Epithelial cell of prostate (primary cell): ENCODE data around the gene TRIM6.
"Not testable (repeated sequence)": the region's sequence is repeated elsewhere in the genome, so short reads cannot be mapped to it uniquely, and the experiment has no call there.

Experiments used
- DNase-seq: peaks from one replicate; pipeline ENCODE4 v3.0.0-alpha.2; 2011; ENCODE audit warnings: low read depth, low spot score
- H3K27ac ChIP-seq: fragments of 450-650 bp; 2 replicates; pipeline ENCODE4 v1.5.1; 2017; ENCODE audit warnings: mild to moderate bottlenecking

TRIM6 gene, protein sequence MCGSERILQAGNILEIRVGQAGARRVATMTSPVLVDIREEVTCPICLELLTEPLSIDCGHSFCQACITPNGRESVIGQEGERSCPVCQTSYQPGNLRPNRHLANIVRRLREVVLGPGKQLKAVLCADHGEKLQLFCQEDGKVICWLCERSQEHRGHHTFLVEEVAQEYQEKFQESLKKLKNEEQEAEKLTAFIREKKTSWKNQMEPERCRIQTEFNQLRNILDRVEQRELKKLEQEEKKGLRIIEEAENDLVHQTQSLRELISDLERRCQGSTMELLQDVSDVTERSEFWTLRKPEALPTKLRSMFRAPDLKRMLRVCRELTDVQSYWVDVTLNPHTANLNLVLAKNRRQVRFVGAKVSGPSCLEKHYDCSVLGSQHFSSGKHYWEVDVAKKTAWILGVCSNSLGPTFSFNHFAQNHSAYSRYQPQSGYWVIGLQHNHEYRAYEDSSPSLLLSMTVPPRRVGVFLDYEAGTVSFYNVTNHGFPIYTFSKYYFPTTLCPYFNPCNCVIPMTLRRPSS

DNA sequence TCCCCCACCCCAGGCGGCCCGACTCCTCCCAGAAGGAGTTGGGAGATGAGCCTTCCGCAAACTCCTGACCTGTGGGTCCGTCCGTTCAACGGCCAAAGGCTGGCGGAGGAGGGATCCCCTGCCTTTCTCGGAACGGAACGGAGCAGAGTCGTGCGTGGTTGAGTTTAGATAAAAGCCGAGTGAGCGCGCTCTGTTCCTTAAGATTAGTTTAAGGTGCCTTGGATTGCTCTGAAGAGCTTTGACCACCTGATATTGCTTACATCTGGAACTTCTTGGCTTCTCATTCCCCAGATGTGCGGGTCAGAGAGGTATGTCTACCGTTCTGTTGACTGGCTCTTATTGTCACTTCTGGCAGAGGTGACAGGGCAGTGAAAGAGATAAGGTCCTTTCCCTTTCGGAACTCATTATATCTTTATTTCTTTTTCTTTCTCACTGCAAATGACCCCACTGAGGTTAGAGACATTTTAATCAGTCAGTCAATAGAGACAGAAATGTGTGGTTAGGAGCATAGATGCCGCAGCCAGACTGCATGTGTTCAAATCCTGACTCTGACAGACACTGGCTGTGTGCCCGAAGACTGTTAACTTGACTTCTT lies at the start of gene TRIM6:
TRIM6 (plus strand) TSS at position 31 of the 595 bp plus-strand sequence; CDS start at position 292, 261 bp downstream.
- DNase-seq: no peak
- H3K27ac ChIP-seq: peak within 1 kb of the TSS; percentile 68

DNA sequence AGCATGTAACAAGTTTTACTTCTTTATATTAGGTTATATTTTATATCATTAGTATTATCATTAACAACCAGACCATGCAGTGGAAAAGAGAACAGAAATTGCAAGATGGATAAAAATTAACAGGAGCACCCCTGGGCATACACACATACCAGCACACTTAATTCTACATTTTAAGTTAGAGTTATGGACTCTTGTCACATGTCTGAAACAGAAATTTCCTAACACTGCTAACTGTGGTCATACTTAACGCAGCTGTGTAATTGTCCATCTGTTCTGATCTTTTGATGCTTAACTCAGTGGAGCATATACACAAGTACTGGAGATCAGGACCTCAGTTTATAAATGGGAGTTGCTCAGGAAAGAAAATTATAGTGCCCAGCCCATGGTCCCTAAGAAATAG lies 48.5 kb upstream of the TRIM6 start:
- H3K27ac ChIP-seq: no peak overlapping the region
- no peak for DNase-seq

DNA sequence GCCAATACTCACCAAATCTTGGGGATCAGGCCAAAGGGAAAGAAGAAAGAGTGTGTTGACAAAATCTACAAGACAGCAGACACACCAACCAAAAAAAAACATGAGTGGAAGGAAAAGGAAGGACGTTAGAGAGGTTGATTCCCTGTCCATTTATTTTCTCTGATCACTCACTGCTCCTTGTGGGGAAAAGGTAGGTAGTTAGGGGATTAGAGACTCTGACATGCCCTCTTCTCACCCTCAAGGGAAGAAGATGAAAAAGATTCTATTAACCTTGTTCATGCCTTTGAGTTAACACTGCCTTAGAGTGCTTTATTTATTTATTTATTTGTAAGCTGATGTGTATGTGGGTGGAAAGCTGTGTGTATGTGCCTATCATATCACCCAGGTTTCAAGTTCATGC lies 48.0 kb upstream of the TRIM6 start, which contains the start of gene OR52H1:
OR52H1 (minus strand) TSS at position 101 of the 400 bp plus-strand sequence. CDS start 3,035 bp downstream, outside the sequence.
- H3K27ac ChIP-seq: no peak within 1 kb of the TSS
- DNase-seq: no peak

DNA sequence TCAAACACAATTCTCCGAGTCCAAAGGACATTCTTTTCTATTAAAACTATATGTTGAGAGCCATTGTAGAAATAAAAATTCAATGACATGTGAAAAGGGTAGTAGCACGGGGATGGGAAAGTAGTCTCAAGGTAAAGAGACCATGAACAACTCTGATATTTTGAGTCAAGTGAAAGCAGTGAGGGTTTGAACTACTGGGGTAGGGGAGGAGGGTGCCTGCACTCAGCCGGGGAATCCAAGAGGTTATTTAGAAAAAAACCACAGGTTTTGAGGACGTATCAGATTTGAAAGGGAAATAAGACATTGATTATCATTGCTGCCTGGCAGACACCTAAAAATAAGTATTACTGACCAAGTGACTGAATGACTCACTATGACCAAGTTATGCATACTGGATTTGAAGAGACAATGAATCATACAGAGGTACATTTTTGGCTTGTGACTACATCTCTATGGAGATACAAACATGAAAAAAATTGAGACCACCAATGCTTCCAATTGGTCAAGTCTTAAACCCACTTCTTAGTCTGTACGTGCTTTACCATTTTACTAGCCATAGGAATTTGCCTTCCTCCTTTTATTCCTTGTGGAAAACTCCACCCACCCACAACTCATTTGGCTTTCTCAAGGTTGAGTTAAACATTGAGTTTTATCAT lies 45.9 kb upstream of the TRIM6 start:
- DNase-seq: peak; percentile 29
- peak overlapping the region; percentile 2 for H3K27ac ChIP-seq

DNA sequence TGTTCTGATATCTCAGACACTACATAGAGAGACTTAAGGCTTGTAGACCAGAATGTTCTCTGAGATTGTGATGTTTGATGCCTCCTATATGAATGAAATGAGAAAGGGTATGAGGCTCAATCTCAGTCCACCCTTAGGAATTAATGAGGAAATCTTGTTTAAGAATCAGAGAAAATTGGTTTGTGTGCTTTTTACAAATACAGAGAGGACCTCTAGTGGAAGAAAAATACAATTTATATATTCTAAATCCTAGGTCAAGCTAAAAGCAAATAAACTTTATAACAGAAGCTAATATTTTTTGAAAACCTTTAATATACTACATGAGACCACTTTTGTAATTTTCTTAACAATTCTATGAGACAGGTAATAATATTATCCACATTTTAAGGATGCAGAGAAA lies 43.1 kb upstream of the TRIM6 start:
- no peak for DNase-seq
- no peak overlapping the region for H3K27ac ChIP-seq

DNA sequence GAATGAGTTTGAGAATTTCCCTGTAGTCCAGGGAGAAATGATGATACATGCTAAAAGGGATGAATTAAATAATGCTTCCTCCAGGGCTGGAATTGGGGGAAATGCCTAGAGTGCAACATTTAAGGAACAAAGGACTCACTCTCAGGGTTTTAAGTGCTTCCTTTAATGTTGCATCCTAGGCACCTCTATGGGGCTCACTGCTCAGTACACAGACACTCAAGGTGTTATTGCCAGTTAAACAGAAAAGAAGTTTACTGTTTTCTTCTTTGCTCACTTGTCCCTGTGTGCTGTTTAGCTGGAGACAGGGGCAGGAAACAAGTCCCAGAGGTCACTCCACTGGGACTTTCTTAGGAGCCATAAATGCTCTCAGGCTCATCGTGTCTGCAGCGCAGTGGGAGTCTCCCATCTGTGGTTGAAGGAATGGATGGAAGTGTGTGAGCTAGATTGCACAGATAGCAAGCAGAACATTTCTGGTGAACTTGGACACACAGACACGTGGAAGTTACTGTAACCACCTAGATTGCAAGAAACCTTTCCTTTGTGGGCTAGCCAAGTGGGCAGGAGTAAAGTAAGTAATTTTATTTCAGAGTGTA lies 39.7 kb upstream of the TRIM6 start:
- no peak overlapping the region for H3K27ac ChIP-seq
- no peak for DNase-seq

DNA sequence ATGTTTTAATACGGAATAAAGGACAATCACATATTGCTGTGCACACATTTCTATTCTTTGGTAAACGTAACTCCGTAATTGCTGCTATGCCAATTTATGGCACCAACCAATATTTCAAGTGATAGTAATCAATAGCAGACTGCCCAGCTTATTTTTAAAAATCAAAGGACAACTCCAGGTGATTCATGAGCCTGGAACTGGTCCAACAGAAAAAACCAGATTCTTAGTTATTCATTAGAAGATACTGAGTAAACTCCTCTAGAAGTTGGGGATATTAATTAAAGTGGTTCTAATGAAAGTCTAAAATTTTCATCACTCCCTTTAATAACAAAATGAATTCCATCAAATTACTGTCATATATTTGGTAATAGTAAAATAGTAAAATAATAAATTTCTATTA lies 38.7 kb upstream of the TRIM6 start:
- no peak for DNase-seq
- no peak overlapping the region for H3K27ac ChIP-seq

DNA sequence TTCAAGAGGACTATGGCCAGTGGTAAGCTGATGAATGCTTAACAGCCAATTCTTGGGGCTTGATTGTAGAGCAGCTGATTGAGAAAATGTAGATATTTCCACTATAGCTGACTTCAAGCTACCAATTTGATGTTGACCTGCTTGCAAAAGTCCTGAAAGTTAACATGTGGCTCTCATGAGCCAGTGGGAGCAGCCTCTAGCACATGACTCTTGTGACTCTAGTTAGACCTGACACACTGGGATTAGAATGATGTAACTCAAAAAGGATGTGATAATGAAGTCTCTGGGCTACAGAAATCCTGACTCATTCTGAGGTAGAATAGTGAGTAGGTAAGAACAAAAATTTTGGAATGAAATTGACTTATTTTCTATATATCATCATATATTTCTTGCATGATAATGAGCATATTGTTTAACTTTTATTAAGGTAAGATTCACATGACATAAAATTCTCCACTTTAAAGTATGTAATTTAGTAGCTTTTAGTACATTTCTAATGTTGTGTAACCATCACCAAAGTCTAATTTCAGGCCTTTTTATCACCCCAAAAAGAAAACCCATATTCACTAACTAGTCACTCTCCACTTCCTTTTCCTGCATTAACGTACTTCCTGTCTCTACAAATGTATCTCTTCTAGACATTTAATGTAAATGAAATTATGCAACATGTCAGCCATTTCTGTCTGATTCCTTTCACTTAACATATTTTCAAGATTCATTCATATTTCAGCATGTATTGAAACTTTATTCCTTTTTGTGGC lies 32.0 kb upstream of the TRIM6 start:
- DNase-seq: no peak
- peak overlapping the region; percentile 55 for H3K27ac ChIP-seq

DNA sequence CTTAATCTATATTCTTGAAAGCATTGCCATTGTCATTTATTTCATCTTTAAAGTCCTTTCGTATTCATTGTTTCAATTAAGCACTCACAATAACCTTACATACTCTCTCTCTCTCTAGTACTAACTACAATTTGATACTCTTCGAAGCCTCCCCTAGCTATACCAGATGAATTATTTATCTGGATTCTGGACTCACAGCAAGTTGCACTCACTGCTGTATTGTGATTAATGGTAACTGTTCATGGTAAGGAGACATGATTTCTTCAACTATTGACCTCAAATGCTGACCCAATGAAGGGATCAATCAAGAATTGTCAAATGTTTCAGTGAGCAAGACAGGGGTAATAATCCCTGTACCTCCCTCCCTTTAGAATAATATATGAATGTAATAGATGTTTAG lies 21.8 kb upstream of the TRIM6 start:
- no peak overlapping the region for H3K27ac ChIP-seq
- no peak for DNase-seq

DNA sequence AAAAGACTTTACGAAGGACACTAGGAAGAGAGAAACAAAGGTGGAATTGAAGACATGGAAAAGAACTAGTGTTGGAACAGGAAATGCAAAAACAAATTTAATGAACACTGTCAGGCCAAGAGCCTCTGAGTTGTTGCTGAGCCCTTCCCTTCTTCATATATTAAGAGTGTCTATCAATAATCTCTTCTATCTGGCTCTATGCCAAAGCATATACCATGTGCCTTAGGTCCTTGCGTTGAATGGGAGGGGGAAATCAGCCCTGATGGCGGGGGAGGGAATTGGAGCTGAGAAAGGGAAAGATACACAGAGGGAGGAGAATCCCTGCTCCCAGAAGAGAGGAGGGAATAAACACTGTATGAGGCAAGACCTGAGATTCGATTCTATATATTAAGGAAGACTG lies 21.3 kb upstream of the TRIM6 start:
- DNase-seq: no peak
- no peak overlapping the region for H3K27ac ChIP-seq

DNA sequence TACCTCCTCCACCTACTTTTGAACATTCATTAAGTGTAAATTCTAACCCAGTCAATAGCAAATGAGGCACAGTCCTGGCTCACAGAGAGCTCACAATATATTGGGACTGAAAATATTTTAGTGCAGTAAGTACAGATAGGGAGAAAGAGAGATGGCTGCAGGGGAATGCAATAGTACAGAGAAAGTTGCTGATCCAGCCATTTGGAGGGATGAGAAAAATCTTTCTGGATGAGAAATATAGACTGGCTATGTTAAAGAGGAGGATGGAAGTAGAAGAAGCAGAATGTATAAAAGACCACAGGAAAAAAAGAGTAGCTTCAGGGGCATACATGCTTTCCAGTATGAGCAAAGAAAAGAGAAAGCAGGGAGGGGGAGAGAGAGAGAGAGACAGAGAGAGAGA lies 19.3 kb upstream of the TRIM6 start:
- DNase-seq: no peak
- H3K27ac ChIP-seq: no peak overlapping the region

DNA sequence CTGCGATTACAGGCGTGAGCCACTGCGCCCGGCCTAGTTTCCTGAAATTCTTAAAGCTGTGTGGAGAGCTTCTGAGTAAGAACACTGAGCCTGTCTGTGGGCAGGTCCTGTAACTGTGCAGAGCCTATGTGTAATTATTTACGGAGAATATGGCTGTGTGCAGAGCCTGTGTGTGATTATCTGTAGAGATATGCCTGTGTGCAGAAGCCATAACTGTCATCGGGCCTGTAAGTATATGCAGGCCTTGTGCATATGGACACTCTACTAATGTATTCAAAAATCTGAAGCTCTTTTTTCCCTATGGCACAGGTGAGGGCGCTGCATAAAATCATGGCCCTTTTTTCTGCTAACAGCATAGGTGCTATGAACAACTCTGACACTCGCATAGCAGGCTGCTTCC lies 15.9 kb upstream of the TRIM6 start, which contains the start of gene OR52B6:
OR52B6 (plus strand) TSS at position 301 of the 400 bp plus-strand sequence; CDS start at position 301, 0 bp downstream.
- DNase-seq: no peak
- H3K27ac ChIP-seq: no peak within 1 kb of the TSS

DNA sequence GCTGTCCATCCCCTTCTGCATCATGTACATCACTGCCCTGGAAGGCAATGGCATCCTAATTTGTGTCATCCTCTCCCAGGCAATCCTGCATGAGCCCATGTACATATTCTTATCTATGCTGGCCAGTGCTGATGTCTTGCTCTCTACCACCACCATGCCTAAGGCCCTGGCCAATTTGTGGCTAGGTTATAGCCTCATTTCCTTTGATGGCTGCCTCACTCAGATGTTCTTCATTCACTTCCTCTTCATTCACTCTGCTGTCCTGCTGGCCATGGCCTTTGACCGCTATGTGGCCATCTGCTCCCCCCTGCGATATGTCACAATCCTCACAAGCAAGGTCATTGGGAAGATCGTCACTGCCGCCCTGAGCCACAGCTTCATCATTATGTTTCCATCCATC lies 15.4 kb upstream of the TRIM6 start:
- no peak overlapping the region for H3K27ac ChIP-seq
- DNase-seq: no peak

DNA sequence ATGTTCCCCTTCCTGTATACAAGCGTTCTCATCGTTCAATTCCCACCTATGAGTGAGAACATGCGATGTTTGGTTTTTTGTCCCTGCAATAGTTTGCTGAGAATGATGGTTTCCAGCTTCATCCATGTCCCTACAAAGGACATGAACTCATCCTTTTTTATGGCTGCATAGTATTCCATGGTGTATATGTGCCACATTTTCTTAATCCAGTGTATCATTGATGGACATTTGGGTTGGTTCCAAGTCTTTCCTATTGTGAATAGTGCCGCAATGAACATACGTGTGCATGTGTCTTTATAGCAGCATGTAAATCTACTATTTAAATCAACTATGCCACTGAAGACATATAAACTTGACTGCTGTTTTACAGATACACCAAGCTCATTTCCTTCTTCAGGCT lies 12.0 kb upstream of the TRIM6 start:
- H3K27ac ChIP-seq, DNase-seq: not testable (repeated sequence)

DNA sequence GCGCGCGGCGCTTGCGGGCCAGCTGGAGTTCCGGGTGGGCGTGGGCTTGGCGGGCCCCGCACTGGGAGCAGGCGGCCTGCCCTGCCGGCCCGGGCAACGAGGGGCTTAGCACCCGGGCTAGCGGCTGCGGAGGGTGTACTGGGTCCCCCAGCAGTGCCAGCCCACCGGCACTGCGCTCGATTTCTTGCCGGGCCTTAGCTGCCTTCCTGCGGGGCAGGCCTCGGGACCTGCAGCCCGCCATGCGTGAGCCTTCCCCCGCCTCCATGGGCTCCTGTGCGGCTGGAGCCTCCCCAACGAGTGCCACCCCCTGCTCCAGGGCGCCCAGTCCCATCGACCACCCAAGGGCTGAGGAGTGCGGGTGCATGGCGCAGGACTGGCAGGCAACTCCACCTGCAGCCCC lies 6.5 kb upstream of the TRIM6 start:
- H3K27ac ChIP-seq, DNase-seq: not testable (repeated sequence)

DNA sequence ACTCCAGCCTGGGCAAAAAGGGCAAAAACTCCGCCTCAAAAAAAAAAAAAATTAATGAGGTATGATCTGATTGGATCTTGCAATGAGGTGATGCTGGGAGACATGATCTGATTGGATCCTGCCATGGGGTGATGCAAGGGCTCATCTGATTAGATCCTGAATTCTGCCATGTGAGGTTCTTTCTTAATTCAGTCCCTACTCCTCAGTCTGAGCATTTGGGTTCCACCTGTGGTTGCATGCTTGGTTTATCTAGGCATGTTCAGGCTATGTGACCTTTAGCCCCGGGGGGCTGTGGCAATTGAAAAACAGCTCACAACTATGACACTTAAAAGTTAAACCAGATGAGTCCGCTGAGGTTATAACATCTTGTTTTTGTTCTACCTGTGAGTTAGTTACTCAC lies 4.8 kb upstream of the TRIM6 start:
- no peak for DNase-seq
- H3K27ac ChIP-seq: no peak overlapping the region

DNA sequence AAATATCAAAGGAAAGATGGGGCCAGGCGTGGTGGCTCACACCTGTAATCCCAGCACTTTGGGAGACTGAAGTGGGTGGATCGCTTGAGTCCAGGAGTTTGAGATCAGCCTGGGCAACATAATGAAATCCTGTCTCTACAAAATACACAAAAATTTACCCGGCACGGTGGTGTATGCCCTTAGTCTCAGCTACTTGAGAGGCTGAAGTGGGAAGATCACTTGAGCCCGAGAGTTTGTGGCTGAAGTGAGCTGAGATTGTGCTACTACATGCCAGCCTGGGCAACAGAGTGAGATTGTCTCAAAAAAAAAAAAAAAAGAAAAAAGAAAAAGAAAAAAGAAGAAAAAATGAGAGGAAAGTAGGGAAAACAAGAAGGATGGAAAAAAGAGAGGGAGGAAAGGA lies 3.8 kb upstream of the TRIM6 start:
- no peak overlapping the region for H3K27ac ChIP-seq
- no peak for DNase-seq

DNA sequence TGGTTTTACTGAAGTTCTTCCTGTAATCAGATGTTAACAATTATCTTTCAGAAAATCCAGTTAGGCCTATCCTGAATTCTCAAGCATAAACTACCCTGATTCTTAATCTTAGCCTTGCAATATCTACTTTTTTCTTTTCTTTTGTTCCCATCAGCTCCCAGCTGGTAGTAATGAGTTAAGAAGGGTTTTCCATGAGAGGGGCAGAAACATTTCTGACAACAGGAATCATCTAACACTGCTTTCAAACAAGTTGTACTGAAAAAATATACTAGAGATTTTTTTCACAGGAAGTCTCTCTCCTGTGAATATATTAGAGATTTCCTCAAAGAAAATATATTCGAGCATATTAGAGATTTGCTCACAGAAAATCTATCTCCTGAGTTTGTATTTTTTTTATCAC lies 3.3 kb upstream of the TRIM6 start:
- no peak for DNase-seq
- no peak overlapping the region for H3K27ac ChIP-seq

DNA sequence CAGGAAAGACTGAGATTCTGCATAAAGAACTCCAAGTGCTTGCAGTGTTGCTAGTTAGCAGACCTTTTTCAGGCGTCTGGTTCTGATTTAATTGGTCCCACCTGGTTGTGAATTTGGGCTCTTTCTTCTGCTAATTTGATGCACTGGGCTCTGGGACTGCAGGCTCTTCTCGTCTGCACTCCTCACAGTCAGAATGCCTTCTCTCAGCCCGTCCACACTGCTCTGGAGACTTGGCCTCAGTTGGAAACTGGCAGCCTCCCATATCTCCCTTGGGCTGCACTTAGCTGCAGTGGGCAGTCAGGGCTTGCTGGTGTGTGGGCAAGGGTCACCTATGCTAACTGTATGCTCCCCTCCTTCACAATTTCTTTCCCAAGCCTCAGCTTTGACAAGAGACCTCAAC lies 1.5 kb downstream of the TRIM6 start:
- H3K27ac ChIP-seq: no peak overlapping the region
- no peak for DNase-seq

DNA sequence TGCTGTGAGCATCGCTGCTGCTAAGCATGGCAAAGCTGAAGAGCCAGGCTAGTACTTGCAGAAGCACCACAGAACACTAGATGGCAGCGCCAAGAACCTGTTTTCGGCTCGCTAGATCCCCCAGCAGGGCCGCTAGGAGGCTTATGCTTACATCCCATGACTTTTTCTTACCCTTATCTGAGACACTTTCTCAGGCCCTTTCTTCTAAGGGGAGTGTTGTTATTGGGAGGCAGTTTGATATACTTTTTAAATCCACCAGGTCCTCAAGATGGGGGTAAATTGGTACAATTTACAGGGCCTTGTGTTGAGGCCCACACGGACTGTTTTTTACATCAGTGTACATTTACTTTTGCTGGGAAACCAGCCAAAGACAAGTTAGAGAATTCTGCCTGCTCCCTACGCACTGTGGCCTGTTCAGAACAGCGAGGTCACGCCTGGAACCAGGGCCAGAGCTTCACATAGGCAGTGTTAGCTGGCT lies 4.0 kb downstream of the TRIM6 start:
- H3K27ac ChIP-seq: peak overlapping the region; percentile 2
- DNase-seq: peak; percentile 44
